Globus pallidus (tissue), 1 donor: ENCODE data around the gene ACLY.
"Not testable (repeated sequence)": the region's sequence is repeated elsewhere in the genome, so short reads cannot be mapped to it uniquely, and the experiment has no call there.

Experiments used
- DNase-seq: peaks from one replicate; pipeline ENCODE4 v3.0.0-alpha.2; 2015; ENCODE audit warnings: low spot score

ACLY gene

DNA sequence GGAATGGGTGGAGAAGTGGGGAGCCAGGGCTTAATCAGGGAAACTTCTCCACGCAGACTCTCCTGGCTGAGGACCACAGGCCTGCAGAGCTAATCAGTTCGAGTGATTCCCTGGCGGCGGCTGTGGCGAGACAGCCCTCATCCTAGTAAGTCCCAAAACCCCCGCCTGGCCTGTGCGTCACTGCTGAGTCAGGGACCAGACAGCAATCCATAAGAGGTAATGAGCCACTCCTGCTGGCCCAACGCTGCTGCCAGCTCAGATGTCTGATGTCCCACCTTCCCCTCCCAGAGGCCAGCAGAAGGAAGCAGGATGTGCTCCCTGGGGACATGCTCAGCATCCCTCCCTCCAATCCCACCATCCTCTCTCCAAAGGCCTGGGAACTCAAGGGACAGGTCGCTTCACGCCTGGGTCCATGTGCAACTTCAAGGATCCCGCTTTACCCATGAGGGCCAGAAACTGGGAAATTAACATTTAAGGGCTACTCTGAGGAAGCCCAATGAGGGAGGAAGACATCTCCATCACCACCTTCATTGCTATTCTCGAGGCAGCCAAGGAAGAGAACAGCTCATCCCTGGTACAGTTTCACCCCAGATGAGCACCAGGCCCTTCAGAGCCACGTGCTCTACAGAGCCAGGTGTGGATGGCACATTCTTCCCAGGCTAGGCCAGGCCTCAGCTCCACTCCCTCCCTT is 7.9 kb downstream of the ACLY start:
- no peak for DNase-seq

- DNase-seq = no peak
Measured at GRCh38 chr17:41909088-41909487, 9.7 kb downstream of the ACLY start.

- no peak for DNase-seq
Measured at GRCh38 chr17:41907633-41908539, 10.9 kb downstream of the ACLY start.

DNA sequence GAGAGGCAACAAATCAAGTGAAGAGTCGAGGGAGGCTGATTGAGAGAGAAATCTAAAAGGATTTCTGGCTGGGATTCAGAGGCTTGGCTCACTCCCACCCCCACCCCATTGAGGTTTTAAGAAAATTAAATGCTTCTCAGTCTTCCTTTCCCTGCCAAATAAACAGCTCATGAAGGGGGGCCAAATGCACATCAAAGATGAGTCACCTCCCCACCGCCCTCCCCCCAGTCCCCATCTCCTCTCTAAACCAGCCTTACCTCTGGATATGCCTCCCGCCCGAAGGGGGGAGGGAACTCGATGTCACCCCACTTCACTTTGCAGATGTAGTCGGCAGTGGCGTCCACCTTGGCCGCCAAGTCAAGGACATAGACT is 11.6 kb downstream of the ACLY start:
- DNase-seq = no peak

GRCh38 chr17:41906465-41907184 is 12.1 kb downstream of the ACLY start:
- DNase-seq = no peak

GRCh38 chr17:41905172-41905571 is 13.6 kb downstream of the ACLY start:
- DNase-seq = no peak

- DNase-seq = no peak
Measured at GRCh38 chr17:41904242-41904841, 14.4 kb downstream of the ACLY start.

- no peak for DNase-seq
Measured at GRCh38 chr17:41901646-41902045, 17.1 kb downstream of the ACLY start.

DNA sequence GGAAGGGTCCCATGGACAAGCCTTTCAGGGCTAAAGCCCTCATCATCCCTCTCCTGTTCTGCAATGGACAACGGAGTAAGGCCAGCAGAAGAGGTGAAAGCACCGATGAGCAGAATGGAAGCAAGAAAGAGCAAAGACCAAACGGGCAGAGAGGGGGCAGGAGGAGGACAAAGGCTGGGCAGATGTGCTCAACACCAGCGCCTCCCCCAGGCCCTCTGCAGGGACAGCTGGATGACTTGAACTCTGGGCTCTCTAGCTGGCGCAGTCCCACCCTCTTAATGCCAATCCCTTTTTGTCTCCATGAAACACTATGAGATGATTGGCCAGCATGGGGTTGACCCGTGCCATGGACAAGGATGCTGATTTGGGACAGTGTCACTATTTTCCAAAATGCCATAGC is 22.0 kb downstream of the ACLY start:
- no peak for DNase-seq

- DNase-seq = no peak
Measured at GRCh38 chr17:41895617-41896016, 23.1 kb downstream of the ACLY start.

DNA sequence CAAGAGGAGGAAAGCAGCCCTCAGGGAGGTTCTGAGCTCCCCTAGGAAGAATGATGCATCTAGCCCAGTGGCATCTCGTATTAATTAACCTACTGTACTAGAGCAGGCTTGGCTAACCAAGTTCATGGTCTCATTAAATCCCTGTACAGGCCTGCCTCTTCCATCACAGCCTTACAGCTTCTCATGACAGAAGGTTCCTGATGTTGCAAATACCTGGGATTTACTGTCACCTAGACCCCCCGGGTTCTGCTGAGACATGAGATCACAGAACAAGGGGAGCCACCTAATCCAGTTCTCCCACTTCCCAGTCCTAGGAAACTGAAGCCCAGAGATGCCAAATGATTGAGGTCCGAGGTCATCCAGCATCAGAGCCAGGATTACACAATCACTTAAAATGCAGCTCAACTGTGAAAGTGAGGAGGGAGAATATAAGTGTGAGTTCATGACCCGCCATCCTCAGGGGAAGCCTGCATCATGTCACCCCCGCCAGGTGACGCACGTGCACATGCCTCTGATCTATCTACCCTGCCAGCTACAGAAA is 23.9 kb downstream of the ACLY start:
- DNase-seq = no peak

DNA sequence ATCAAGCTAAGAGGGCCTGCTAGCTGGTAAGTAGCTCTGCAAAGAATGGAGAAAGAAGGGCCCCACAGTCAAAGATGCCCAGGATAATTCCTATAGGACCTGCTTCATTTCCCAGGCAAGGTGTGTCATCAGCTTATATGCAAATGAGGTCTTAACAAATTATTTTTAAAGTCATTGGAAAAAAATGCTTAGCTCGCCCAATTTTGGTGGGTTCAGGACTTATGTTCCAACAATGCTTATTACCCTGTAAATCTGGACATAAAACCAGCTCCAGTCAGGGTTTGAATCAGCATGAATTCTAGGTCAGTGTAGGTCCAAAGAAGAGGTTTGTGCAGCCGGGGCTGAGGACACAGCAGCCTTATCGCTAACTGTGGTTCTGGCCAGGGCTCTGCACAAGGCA is 25.4 kb downstream of the ACLY start:
- DNase-seq = no peak

- DNase-seq = no peak
Measured at GRCh38 chr17:41892021-41892376, 26.8 kb downstream of the ACLY start.

DNA sequence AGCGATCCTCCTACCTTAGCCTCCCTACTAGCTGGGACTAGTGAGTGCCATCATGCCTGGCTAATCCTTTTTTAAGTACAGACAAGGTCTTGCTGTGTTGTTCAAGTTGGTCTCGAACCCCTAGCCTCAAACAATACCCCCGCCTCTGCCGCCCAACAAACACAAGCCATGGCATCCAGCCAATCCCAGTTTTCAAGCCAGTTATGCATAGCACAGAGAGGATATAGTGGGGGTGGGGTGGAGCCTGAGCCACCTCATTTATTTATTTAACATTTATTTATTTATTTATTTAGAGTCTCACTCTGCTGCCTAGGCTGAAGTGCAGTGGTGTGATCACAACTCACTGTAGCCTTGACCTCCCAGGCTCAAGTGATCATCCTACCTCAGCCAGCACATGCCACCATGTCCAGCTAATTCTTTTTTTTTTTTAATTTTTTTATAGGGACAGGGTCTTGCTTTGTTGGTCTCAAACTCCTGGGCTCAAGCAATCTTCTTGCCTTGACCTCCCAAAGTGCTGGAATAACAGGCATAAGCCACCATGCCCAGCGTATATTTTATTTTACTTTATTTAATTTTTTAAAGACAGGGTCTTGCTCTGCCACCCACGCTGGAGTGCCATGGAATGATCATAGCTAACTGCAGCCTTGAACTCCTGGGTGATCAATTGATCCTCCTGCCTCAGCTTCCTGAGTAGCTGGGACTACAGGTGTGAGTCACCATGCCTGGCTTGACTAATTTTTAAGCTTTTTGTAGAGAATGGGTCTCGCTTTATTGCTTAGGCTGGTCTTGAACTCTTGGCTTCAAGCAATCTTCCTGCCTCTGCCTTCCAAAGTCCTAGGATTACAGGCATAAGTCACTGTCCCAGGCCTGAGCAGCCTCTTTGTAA is 27.4 kb downstream of the ACLY start:
- no peak for DNase-seq

GRCh38 chr17:41888332-41888965 is 30.3 kb downstream of the ACLY start:
- DNase-seq = no peak

GRCh38 chr17:41885733-41886132 is 33.0 kb downstream of the ACLY start:
- DNase-seq = no peak

DNA sequence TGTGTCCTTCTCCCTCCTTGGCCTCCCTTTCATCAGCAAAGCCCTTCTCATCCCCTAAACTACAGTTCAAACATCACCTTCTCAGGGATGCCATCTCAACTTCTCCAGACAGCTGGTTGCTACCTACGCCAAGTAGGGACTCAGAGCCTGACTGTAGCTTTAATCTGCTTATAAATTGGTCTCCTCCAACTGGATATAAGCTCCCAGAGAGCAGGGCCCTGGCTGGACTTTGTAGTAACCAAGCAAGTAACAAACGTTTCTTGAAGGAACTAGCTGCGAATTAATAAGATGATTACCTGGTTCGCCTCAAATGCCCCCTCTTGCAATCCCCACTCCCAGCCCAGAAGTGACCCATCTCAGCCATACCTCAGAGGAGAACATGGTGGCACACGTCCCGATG is 36.0 kb downstream of the ACLY start:
- DNase-seq = no peak

DNA sequence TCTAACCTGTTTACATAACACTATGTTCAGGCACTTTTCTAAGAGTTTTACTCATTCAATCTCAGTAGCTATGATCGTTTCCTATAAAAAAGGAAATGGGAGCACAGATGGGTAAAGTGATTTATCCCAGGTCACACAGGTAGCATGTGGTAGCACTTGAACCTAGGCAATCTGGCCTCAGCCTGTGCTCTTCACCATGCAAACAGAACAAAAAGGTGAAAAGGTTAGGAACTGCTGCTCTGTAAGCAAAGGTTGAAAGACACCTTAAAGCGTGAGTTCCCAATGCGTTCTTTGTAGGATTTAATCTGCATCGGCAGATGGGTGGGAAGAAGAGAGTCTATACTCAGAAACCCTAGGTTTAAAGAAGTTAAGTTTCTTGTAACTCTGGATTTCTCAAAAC is 38.6 kb downstream of the ACLY start:
- no peak for DNase-seq

GRCh38 chr17:41874293-41874670 is 44.5 kb downstream of the ACLY start:
- not testable (repeated sequence) for DNase-seq

DNA sequence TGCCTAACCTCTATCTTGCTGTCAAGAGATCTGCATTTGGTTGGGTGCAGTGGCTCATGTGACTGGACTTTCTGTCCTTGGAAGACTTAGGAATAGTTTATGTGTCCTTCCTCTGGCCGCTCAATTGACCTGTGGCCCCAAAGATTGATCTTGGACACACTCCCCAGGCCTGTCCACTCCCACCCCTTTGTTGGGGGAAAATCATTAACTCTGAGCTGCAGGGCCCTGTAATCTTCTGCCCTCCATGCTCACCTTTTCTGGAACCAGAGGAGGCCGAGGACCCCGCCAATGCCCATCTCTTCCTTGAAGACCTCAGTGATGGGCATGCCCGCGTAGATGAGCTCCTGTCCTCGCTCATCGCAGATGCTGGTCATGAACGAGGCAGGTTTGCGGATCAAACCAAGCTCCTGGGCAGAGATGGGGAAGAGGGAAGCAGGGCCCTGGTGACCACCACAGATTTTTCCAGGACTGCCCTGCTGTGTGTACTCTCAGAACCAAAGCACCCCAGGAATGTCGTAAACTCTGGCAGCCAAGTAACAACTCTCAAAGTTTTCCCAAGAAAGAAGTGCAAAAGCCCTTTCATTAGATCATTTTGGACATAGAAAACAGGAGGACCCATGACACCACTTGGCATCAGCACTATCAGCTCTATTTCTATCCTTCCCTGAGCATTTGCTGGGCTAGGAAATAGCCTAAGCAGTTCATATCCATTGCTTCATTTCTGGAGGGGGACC is 45.0 kb downstream of the ACLY start:
- no peak for DNase-seq
